Germinal center (tissue), 1 donor: ENCODE results near the gene WSB1.
"Not testable (repeated sequence)": the region's sequence is repeated elsewhere in the genome, so short reads cannot be mapped to it uniquely, and the experiment has no call there.

Experiments
- DNase-seq: peaks from one replicate; pipeline ENCODE4 v3.0.0; 2012; ENCODE audit warnings: mixed read lengths, low spot score

WSB1 gene

DNA sequence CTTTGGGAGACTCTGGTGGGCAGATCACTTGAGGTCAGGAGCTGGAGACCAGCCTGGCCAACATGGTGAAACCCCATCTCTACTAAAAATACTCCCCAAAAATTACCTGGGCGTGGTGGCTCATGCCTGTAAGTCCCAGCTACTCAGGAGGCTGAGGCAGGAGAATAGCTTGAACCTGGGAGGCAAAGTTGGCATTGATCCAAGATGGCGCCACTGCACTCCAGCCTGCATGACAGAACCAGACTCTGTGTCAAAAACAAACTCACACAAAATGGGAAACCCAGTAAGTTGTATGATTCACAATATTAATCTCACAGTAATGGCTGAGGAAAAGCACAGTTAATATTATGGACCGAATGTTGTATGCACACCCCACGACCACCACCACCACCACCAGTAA, 24.3 kb downstream of the WSB1 start:
- no peak for DNase-seq

DNA sequence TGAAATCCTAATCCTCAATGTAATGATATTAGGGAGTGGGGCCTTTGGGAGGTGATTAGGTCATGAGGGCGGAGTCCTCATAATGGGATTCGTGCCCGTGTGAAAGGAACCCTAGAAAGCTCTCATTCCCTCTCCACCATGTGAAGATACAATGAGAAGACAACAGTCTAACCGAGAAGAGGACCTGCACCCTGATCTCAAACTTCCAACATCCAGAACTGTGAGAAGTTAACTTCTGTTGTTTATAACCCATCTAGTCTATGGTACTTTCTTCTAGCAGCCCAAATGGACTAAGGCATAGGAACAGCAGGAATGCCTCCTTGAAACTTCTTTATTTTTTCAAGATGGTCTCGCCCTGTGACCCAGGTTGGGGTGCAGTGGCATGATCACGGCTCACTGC, 24.7 kb downstream of the WSB1 start:
- no peak for DNase-seq

DNA sequence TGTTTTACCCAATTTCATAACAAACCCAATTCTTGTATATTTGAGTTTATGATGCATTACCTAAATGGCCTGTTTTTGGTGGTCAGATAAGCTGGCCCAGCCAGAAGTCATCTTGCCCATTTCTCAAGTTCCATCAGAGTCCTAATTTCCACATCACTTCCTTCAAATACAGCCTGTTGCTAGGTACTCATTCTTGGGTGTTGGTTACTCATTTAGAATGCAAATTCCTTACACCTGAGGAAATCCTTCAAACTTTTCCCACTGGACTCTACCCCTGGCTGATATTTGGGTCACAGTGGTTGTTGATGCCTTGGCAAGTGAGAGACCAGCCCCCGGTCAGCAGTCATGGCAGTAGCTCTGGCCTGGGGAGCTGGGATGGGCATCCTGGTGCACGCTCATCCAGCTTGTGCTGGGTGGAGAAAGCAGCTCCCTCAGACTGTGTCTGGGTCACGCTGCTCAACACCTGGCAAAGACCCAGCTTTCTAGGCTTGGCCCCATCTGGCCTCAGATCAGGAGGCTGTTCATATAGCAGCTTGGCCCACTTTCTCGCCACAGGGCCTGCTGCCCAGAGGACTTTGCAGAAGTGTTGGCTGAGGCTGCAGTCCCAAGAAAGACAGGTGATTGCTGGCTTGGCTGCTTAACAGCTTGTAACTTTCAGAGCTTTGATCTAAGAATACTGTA, 25.8 kb downstream of the WSB1 start:
- no peak for DNase-seq

DNA sequence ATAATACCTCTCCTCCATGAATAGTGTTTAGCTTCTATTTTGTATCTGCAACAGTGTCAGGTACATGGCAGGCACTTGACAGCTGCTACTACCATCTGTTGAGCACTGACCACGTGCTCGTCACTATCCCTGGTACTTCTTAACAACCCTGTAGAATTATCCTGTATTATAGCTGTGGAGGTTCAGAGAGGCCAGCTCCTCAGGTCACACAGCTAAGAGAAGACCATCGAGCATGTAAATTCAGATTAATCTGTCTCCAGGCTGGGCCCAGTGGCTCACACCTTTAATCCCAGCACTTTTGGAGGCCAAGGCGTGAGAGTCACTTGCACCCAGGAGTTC, 26.3 kb downstream of the WSB1 start:
- no peak for DNase-seq

DNA sequence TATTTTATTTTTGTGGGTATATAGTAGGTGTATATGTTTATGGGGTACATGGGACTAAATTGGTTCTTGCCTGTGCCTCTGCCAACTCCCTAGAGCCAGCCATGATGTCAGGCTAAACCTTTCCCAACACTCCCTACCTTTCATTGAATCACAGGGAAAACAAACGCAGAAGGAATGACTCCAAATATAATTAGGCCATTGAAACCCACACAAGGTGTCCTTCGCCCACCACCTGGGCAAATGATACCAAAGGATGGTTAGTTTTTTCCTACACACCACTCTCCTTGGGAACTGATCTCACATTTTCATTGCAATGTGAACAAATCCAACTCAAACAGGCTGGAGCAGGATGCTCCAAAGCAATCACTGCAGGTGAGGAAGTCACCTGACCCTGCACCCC, 27.5 kb downstream of the WSB1 start:
- DNase-seq = no peak

DNA sequence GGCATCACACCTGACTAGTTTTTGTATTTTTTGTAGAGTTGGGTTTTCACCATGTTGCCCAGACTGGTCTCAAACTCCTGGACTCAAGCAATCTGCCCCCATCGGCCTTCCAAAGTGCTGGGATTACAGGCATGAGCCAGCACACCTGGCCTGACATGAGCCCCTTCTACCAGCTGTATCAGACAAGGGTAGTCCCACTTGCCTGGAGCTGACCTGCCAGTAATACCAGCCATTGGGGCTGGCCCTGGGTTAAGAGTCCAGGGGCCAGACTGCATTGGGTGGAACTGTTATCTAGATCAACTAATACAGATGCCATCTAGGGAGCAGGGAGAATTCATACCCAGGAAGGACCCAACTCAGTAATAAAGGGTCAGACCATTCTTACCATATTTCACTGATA, 28.1 kb downstream of the WSB1 start:
- DNase-seq = no peak

DNA sequence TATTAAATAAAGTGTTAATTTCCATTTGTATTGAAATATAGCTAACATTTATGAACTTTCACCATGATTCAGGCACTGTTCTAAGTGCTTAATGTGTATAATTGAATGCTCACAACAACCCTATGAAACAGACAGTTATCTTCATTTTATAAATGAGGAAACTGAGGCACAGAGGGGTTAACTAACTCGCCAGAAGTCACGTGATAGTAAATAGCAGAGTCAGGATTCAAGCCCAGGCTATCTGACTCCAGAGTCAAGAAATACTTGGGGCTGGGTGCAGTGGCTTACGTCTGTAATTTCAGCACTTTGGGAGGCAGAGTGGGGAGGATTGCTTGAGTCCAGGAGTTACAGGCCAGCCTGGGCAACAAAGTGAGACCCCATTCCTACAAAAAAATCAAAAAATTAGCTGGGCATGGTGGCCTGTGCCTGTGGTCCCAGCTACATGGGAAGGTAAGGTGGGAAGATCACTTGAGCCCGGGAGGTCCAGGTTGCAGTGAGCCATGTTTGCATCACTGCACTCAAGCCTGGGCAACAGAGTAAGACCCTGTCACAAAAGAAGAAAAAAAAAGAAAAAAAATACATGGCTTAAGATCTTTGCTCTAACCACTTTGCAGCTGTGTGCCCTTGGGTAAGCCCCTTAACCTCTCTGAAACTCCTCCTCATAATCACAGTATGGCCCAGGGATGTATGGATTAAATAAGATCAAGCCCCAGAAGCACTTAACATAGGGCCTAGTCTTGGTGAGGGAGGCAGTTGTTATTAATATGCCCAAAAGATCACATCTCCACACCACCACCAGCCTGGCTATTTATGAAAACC, 29.0 kb downstream of the WSB1 start:
- DNase-seq = no peak

DNA sequence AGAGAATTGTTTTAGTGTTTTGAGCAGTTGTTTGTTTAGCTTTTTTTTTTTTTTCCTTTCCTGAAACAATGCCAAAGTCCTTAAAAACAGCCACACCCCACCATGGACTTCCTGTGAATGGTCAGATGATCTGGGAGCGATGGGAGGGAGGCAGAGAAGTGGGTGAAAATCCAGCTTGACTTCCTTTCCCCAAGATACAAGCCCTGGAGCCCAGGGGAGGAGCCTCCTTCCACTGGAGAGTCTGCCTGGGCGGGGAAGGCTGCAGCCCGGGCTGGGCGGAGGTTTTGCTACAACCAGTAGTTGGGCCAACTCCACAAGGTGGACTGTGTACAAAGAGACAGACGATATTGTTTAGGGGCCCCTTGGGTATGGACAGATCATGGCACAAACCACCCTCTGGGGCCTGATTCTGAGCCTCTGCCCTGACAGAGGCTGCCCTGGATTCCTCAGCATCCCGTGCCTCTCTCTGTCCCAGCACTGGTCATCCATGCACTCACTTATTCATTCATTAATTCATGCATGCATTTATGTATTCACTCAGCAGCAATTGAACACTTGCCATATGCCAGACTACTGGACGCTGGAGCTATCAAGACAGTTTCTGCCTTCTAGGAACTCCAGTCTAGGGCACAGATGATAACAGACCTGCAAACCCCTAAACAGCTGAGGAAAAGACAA, 29.8 kb downstream of the WSB1 start:
- DNase-seq = no peak

DNA sequence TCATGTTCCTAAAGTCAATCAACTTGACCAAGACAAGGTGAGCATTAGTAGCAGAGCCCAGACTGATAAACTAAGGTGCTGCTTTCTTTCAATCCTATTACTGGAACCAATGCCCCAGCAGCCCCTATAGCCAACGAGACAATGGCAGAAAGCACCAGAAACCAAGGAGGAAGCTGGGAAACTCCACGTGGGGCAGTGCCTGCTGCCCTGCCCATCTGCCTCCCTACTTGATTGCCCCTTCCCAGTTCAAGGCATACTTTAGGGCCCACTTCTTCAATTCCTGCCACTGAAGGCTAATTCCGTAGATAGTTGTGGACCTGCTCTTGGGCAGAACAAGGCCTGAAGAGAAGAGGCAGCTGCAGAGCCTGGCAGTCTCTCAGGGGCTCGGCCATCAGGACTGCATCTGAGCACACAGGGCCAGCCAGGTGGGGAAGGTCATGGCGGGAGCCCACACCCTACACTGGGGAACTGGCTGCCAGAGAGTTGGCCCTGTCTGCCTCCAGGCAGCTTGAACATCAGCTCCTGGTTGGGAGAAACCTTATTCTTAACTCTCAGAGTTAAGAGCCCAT, 30.9 kb downstream of the WSB1 start:
- no peak for DNase-seq

DNA sequence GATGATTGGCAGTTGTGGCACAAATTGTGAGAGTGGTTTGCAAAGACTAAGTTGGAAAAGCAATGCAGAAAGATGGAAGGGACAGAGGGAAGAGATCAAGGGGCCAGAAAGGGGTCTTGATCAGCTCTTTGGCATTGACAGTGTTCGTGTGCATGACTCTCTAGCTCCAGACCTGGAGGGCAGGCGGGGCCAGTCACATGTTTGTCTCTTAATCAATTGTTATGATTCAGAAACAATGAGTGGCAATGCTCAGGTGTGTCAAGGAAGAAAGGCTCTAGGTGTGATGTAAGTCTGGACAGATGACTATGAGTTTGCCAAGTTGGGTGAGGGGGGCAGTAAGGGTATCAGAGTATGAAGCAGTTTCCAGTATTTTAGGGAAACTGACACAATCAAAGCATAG, 32.1 kb downstream of the WSB1 start:
- DNase-seq = no peak

DNA sequence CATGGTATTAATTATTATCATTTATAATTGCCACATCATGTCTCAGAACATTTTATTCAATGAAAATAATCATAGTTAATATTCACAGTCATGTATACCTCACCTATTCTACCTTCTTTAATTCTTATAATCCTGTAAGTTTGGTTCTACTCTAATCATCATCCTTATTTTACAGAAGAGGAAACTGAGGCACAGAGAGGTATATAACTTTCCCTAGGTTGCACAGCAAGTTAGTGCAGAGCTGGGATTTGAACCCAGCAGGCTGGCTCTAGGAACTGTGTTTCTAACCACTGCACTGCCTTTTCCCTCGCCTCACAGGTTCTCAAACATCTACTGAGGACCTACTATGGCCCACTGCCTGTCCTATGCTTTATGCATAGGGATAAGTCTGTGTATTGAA, 32.7 kb downstream of the WSB1 start:
- no peak for DNase-seq

DNA sequence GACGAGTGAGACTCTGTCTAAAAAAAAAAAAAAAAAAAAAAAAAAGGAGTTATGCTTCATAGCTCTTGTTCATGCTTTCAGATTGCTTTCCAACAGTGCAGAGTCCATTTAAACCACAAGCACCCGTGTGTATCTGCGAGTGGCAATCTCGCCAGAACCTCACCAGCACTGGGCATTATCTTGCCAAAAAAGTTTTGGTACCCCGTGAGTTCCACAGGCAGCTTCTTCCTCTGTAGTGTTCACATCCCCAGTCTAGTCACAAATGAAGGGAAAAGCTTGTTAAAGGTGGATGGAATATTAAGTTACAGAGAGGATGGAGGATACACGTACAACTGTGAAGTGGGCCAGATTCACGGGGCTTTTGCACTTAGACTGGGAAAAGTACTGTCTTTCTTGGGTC, 33.5 kb downstream of the WSB1 start:
- no peak for DNase-seq

DNA sequence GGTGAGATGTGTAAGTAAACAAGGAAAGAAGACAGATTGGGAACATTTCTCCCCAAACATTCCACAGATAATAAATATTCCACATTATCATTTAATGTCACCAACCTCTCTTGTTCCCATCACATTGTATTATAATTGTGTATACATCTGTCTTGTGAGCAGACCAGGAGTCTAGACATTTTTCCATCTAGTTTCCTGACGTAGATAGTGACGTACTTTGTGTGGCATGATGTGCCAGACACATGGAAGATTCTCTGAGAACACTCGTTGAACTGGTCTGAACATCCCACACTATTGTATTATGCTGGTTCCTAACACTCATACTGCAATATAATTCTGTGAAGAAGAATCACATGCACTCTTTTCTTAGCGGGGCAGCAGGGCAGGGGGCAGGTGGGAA, 34.0 kb downstream of the WSB1 start:
- DNase-seq = no peak

DNA sequence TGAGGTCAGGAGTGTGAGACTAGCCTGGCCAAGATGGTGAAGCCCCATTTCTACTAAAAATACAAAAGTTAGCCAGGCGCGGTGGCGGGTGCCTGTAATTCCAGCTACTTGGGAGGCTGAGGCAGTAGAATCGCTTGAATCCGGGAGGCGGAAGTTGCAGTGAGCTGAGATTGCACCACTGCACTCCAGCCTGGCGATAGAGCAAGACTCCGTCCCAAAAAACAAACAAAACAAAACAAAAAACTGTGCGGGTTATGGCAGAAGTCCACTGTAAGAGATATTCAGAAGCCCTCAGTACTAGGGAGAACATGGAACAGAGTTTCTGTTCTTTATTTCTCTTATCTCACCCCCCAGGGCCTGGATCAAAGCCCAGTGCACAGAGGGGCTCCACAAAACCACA, 34.8 kb downstream of the WSB1 start:
- DNase-seq = not testable (repeated sequence)

DNA sequence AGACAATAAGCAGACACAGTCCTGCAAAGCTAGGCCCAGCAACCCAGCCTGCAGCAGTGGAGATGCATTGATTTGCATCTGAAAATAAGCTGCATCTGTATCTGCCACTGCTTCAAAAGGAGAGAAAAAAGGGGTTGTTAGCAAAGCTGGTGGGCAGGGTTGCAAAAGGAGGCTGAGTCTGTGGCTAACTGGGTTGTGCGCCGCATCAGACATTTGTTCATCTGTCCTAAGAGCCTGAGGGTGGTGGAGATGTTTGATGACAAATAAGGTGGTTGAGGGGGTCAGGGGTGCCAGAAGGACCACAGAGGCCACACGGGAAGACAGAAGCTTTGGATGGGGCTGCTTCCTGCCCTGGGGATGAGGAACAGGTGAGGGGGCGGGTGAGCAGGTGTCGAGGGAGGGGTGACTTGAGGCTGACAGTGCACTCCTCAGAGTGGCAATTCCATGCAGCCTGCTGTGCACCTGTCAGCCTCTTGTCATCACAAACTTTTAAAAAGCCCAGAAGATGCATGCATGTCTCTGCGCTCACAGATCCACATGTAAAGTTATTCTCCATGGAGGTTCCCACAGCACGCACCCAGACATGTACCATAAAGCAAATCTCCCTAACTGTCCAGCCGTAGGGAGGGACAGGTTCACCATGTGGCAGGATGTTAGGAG, 35.4 kb downstream of the WSB1 start:
- no peak for DNase-seq

DNA sequence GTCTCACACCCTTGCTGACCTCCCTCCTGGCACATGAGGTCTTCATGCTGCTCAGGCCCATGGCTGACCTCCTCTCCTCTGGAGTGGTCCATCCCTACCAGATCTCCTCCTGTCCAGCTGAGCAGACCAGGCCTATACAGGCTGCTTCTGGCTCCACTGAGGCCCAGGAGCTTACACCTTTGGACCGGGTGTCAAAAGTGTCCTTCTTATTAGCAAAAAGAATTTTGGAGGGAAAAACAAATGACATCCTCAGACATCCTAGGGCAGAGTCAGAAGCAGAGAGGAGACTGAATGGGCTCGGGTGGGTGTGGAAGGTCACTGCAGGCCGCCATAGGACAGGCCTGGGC, 38.1 kb downstream of the WSB1 start:
- no peak for DNase-seq

DNA sequence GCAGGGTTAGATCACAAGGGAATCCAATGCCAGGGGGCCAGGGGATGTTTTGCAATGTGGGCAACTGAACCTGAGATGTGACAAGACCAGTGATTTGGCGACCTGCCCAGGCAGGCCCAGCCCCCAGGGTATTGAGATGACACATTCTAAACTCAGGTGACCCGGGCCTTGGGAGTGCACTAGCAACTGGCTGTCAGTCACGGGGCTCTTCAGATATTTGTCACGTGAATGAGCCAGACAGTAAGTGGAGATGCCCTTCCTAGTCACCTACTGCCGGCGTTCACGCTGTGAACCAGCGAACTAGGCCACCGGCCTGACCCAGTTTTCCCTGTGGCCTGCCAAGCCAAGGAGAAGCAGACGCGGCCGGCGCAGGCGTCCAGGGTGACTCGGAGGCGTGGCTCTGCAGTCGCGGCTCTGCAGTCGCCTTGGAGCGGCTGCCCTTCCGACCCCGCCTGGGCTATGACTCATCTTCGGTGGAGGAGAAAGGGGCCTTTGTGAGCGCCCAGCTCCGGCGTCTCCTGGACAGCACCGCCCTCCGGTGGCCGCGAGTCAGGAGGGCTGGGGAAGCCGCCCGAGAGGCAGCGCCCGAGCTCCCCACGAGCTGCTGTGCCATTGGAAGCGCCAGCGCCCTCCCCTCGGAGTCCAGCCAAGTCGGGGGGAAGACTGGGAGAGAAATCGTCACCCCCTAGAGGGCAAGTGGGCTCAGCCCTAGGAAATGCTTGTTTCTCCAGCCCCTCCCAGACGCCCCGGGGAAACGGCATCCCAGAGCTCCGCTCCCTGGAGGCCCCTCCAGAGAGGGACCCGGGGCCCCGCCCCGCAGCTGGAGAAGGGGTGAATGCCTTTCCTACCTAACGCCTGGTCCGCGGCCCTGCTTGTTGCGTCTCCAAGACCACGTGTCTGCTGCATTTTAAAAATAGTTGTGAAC, 38.8 kb downstream of the WSB1 start:
- peak; percentile 78 for DNase-seq

DNA sequence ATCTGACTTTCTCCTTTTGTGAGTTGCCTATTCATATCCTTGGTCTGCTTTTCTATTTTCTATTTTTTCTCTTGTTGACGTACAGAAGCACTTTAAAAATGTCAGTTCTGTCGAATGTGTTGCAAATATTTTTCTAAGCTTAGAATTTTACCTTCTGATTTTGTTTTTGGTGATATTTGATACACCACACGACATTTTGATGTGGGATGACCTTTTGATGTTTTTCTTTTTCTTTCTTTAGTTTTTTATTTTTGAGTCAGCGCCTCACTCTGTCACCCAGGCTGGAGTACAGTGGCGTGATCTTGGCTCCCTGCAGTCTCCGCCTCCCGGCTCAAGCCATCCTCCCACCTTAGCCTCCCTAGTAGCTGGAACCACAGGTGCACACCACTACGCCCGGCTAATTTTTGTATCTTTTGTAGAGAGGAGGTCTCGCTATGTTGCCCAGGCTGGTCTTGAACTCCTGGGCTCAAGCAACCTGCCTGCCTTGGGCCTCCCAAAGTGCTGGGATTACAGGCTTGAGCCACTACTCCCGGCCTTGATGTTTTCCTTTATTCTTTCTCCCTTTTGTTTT, 39.6 kb downstream of the WSB1 start:
- DNase-seq = no peak

DNA sequence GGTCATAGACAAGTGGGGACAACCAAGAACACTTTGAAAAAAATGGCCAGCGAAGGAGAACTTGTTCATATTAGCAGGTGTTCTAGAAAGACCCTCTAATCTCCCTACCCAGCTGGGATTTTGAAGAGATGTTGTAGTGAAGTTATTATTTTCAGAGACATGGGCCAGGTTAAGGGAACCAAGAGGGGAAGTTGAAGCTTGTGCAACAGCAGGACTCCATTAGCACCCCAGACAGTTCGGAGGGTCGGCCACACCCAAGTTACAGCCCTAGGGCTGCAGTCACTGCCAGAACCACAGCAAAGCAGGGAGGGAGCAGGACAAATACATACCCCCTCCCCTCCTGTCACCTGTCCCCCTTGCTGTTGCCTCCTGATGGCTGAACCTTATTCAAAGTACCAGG, 42.3 kb downstream of the WSB1 start:
- DNase-seq = no peak

DNA sequence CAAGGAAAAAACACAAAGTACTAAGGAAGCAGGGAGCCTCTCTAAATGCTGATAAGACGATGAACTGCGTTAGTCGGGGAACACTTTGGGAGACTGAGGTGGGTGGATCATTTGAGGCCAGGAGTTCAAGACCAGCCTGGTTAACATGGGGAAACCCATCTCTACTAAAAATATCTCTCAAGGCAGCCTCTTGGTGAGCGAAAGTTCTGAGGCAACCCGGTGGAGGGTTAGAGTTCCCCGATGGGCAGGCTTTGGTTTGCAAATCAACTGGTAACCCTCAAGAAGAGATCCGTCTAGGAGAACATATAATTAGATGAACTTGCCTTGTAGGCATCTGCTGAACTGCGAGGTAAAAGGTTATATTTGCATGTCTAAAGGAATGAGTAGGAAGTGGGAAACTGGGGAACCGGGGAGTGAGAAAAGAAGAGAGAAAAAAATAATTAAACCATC, 44.6 kb downstream of the WSB1 start:
- DNase-seq = no peak

DNA sequence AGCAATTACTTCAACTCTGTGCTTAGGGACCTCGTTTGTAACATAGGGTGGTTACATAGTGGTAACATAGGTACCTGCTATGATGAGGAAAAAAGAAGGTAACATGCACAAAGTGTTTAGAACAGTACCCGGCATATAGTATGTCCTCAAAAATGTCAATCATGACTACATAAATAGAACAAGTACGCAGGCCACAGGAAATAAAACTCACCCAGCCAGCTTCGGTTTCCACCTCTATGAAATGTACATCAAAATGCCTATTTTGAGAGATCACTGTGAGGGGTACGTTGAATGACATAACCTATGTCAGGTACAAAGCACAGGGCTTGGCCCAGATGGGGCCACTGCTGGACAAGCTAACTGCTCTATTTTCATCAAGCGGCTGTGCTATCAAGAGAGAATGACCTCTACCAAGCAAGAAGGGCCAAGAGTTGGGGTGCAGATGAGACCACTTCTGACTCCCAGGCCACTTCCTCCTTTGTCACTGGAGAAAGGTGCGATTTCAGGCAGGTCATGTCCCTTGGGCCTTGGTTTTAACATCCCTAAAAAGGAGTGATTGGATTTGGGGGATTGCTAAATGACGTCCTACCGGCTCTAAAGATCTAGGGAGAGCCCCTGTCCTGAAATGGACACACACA, 45.4 kb downstream of the WSB1 start:
- no peak for DNase-seq
